HG03457 (cell line): ENCODE data around the gene AGER.
A peak's percentile ranks its signal among the peaks of the same experiment; 100 is the strongest.
"Not testable (repeated sequence)": the region's sequence is repeated elsewhere in the genome, so short reads cannot be mapped to it uniquely, and the experiment has no call there.

Experiments used
- ATAC-seq: cut with Tn5 transposase; IDR thresholded peaks from one replicate; pipeline ENCODE4 v1.9.1; 2021; ENCODE audit warnings: moderate number of reproducible peaks; ENCODE audit not compliant: unreplicated experiment

The AGER gene

DNA sequence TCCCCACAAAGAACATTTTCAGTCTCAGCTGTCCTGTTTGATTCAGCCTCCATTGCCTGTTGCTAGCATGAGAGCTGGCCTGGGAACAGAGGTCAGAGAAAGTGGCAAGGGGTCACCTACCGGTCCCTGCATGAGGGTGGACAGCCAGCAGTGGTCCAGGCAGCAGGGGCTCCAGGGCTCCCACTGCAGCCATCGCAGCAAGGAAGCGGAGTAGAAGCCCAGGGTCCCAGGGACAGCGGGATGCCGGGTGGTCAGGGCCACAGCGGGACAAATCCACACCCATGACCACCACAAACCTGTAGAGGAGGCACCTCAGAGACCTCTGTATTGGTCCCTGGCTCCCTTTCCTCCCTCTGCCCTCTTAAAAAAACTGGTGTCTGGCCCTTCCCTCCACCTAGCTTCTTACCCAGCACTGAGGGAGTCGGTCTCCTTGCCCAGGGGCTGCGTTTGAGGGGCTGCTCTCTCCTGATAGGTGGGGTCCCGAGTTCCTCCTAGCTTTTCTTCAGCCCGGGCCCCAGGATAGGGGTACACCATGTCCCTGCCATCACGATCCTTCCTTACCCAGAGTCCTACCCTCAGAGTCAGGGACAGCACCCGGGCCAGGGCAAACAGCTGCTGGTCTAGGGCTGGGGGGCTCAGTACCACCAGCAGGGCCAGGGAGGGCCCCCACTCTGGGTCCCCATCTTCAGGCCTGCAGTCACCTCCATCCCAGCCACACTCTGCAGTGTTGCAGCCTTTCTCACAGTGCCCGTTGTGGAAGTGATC, 16.8 kb upstream of the AGER start:
- ATAC-seq: no peak

DNA sequence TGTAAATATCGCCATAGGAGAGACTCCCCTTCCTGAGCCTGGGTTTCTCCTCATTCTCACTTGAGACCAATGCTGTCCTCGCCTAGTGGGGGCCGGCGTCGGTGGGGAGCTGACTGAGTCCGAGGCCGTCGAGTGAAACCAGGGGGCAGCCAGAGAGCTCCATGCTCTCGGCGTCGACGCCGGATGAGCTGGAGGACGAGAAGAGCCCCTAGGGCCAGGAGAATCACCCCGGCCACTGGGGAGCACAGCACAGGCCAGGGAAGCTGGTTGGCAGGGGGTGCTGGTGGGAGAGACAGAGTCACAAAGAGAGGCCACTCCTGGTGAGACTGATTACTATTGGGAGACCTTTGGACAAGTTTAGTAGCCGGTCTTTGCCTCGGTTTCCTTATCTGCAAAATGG, 14.8 kb upstream of the AGER start:
- no peak for ATAC-seq

DNA sequence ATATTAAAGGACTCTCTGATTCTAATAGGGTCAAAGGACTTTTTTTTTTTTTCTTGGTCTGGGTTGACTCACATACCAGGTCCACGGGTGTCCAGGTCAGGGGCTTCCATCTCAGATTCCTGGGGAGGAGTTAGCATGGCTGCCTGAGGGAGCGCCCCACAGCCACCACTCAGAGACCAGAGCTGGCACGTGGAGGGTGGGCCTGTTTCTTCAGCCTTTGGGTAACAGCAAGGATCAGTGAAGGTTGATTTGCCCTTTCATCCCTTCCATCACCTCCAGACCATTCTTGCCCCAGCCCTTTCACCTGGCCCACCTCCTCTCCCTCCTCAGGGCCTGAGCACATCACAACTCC, 14.3 kb upstream of the AGER start:
- ATAC-seq: no peak

DNA sequence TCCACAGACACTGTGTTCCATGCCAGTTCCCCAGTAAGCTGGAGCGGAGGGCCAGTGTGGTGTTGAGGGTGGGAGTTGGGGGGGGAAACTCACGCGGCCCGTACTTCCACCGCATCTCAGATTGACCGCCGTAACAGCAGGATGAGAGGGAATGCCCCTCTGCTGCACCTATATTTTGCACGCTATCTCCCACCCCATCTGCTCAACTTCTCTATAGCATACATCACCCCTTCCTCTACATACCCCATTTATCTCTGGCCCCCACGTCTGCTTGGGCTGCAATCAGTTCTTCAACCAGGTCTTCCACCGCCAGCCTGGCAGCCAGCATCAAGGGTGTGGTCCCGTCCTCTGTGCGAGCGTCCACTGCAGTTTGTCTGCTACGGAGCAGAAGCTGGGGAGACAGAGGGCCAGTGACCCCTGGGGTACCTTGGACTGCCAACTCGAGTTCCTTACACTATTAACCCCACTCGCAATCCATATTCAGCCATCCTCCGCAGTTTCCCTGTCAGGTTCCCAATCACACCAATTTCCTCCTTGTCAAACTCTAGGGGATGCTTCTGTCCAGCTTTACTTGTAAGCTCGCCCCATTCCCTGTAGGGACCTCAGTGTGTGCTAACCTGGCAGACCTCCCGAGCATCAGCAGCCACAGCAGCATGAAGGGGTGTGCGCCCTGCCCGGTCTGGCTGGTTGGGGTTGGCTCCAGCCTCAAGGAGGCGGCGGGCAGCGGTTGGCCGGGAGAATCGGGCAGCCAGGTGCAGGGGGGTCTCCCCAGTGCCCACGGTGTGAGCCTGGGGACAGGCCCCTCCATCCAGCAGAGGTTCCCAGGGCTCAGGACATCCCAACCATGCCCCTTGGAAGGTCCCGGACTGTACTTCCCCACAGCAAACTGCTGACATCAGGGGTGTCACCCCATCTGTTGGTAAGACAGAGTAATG, 12.9 kb upstream of the AGER start:
- ATAC-seq: no peak

DNA sequence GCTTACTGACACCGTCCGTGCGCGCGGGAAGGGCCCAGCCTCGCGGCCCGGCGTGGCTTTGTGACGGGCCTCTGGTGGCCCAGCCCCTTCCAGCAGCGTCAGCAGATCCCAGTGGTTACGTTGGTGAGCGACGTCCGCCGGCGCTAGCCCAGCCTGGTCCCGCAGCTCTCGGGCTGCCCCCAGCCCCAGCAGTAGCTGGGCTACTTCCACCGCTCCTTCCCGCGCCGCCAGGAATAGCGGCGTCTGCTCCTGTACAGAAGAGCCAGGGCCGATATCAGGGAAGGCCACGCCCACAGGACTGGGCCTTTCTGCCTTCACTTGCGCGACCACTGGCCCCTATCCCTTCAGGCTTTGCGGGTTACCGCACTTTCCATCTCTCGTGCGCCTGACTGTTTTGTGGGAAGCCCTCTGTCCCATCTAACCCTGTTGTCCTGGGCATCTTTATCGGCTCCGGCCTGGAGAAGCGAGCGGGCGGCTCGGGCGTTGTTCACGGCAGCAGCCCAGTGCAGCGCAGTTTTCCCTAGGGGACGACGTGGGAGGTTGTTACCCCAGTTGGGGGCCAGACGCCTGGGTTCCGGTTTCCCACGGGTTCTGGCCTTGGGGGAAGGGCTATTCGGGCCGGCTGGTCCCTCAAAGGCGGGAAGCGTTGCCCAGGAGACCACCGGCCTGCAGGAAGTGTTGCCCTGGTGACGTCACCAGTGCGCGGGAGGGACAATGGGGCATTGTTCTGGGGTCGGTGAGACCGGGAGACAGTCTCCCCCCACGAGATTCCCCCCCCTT, 12.0 kb upstream of the AGER start:
- peak; percentile 72 for ATAC-seq

DNA sequence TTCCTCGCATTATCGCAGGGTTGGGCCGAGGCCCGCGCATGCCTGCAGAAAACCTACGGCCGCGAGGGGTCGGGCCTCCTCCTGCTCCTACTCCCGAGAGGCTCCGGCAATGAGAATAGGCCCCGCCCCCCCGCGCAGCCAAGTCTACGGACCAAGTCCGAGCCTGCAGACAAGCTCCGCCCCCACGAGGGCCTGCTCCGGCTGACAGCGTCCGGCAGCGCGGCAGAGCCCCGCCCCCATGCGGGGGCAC, 11.5 kb upstream of the AGER start:
- ATAC-seq: no peak

DNA sequence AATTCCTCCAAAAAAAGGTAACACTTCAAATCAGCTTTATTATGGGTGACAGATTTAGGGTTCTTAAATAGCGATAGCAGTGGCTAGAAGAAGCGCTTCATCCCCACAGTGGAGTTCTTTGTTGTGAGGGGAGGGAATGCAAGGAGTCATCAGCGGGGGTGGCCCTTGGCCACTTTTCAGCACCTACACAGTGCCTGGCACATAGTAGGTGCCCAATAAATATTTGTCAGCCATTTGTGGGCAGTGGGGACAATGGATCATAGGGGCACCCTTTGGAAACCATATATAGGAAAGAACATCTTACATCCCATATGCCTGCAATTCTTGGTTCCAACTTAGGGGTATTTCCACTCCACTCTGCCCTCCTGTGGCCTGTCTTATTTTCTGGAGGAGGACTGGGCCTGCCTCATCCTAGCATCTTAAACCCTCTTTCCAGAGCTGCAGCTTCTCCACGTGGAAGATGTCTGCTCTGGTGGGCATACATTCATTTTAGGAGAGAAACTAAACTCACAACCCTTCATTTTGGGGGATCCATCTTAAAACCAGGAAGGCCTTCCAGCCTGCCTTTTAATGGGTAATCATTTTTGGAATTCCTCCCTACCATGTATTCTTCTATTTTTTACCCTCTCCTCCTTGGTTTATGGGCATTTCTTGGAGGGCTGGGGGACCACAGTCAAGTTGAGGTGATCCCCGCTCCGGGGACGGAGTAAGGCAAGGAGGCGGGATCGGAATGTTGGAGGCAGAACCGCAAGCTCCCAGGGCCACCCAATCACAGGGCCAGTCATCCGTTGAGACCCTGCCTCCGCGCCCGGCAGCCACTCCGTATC, 11.0 kb upstream of the AGER start:
- ATAC-seq: peak; percentile 60

DNA sequence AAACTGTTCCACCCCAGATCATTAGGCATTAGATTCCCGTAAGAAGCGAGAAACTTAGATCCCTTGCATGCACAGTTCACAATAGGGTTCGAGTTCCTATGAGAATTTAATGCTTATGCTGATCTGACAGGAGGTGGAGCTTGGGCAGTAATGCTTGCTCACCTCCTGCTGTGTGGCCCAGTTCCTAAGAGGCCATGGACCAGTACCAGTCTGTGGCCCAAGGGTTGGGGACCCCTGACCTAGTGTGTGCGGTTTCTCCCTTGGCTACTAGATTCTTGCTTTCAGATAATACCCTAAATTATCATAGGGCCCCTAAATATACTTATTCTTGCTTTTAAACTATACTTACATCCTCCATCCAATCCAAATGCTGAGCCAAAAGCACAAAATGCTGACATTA, 10.3 kb upstream of the AGER start:
- no peak for ATAC-seq

DNA sequence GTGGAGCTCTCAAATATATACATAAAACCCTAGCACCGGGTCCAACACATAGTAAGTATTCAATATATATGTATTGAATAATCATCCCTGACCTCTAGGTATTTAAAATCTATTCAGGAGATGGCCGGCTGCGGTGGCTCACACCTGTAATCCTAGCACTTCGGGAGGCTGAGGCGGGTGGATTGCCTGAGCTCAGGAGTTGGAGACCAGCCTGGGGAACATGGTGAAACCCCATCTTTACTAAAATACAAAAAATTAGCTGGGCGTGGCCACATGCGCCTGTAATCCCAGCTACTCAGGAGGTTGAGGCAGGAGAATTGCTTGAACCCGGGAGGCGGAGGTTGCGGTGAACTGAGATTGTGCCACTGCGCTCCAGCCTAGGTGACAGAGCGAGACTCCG, 9.0 kb upstream of the AGER start:
- ATAC-seq: not testable (repeated sequence)

DNA sequence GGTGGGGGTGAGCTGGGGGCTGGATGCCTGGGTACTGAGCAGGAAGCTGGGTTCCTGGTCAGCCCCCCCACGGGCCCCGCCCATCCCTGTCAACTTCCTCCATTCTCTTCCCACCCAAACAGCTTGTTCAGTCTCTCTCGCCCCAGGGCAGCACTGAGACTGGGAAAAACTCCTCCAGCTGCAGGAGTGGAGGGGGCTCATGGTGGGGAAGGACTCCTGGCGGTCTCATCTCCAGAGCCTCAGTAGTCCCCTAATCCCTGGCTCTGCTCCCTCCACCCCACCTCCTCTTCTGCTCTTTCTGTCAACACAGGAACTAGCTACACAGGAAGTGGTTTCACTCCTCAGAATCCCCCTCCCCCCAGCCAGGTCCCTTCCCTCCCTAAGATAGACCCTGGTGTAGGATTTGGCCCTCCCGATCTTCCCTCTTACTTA, 8.6 kb upstream of the AGER start, which contains the start of gene GPSM3:
GPSM3 (minus strand) TSS at position 36 of the 432 bp plus-strand sequence. CDS start 130 bp downstream, outside the sequence.
- ATAC-seq: no peak

DNA sequence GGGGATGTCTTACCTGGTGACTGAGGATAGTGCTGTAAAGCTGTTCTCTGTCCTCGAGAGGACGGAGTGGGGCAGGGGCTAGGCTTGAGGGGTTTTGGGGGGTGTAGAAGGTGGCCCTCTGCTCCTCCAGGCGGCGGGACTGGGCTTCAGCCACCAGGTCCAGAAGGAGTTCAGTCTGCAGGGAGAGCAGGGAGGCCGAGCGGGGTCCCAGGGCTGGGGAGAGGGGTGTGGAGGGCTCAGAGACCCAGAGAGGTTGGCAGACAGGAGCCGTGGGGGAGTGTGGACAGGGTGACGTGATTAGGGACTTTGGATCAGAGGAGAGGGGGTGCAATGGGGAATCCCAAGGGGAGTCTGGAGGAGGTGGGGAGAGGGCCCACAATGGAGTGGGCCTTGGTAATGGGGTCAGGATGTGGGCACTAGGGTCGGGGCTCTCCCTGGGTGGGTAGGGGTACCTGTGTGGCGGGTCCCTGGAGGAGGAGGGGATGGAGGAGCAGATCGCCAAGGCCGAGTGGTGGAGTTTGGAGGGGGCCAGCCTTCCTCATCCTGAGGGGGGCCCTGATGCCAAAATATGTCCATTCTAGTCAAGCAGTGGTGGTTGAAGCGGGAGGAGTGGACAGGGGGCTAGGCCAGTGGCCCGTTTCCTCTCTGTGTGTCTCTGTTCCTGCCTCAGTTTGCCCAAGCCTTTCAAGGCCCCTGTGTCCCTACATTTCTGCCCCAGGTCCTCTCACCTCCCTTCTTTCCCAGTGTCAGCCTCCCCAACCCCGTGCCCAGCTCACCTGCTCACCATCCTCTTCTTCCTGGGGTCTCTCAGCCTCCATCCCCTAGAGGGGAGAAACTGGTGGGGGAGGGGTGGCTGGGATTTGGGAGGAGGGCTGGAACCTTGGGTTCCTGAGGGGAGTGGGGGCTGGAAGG, 7.9 kb upstream of the AGER start:
- no peak for ATAC-seq

DNA sequence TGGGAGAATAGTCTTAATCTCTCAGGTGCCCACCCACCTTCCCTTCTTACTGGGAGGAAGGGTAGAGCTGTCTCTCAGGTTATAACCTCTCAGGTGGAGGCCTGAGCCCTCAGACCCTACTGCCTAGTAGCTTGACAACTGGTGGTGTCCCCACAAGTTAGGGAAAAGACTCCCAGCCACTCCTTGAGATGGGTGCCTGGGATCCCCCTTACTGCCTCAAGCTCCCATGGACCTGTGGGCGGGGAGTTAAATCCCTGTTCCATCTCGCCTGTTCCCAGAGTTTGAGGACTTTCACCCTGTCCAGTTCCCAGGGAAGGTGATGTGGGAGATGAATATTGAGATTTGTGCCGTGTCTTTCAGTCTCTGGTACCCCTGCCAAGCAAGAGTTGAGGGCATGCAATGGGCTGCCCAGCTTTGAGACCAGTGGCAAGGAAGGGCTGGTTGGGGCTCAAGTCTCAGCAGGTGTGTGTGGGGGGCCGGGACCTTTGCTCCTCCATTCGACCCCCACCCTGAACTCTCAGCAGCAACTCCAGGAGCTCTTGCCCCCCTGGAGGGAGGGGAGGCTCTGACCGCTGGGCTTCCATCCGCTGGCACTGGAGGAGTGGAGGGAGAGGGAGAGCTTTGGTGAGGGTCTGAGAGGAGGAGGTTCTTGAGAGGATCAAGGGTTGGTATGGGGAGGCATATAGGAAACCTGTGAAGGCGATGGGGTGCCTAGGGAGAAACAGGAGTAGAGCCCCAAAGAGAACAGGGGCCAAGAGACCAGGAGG, 7.0 kb upstream of the AGER start:
- no peak for ATAC-seq

DNA sequence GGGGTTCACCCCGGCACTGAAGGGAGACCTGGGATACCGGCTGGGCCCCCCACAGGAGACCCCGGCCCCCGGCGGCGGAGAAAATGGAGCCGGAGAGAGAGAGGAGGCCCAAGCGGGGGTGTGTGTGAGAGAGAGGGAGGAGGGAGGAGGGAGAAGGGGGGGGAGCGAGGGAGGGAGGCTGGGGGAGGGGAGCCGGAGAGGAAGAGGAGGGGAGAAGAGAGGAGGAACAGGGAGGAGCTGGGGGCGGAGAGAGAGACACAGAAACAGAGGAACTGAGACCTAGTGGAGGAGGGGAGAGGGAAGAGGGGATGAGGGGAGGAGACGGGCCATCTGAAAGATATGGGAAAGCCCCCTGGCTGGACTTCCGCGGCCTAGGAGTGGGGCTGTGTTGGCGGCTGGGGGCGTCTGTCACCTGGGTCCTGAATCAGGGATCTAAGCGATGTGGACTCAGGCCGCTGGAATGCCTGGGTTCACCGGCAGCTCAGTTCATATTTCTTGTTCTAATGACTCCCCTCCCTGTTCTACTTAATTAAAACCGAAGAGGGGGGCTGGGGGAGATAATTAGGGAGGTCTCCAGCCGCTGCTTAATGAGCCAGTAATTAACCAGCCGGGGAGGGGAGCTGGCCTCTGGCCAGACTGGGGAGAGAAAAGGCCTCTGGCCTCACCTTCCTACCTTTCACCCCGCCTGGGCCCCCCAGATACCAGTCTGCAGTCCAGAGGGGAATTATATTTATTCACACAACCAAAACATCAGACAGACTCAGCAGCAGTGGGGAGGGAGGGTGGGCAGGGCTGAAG, 6.2 kb upstream of the AGER start, which contains the start of gene PBX2:
PBX2 (minus strand) TSS at position 149 of the 798 bp plus-strand sequence. CDS start 287 bp downstream, outside the sequence.
- ATAC-seq: peak; percentile 34

DNA sequence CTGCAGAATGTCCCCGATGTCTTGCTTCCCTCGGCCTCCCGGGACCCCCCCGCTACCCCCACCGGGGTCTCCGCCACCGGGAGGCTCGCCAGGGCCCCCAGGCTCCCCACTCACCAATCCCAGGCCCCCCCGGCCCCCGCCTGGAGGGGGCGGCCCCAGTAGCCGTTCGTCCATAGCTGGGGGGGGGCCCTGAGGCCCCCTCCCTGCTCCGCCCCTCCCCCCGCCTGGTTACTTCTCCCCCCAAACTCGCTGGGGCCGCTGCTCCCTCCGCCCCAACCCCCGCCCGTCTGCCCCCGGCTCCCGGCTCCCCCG, 5.6 kb upstream of the AGER start:
- no peak for ATAC-seq

DNA sequence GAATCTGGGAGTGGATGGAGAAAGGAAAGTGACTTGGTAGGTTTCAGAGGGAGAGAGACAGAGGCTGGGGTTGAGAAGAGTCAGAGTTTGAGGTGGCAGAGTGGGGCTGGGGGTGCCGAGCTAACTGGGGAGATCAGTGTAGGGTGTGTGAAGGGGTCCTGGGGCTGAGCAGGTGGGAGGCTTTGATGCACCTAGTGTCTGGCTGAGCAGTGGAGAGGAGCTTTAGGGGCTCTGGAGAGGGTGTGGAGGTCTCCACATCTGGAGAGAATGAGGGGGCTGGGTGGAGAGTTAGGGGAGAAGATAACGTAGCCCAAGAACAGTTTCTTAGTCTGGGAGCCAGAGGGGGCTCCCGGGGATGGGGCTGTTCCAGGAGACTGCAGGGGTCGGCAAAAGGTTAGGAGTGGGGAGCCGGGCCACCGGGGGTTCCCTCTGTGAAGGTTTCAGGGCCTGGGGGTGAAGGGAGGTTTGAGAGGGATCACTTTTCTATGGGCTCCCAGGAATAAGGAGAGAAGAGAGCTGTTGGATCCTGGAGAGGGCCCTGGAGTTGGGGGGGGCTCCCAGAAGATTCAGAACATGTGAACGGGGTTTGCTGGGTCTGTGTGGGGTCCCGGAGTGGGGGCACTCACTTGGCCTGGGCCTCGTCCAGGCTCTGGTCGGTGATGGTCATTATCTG, 5.2 kb upstream of the AGER start:
- no peak for ATAC-seq

DNA sequence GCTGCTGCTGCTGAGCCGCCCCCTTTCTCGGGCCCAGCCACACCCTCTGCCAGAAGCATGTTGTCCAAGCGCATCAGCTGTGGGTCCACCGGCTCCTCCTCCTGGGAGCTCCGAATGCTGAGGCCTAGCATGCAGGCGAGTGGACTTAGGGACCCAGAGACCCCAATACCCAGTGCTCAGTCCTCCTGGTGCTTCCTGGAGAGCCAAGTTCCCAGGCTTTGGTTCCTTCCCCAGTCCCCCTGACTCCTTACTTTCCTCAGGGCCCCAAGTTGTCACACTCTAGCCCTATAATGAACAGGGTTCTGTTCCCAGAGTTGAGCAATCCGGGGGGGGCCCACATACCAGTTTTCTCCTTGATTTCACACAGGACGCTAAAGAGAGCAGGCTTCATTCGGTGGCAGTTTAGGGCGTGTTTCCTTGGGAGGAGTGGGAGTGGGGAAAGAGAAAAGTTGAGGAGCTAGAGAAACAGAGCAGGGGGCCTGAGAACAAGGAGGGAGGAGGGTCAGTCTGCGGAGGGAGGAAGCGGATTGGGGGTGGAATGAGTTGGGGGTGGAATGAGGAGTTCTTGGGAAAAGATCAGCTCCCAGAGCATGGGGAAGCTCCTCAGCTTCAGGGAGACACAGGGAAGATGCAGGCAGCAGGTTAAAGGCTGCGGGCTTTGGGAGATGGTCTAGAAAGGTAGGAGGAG, 4.5 kb upstream of the AGER start:
- no peak for ATAC-seq
